Epithelial cell of proximal tubule (primary cell): ENCODE measurements around the gene PROZ. TPM values are rescaled to one million over a fixed set of nuclear protein-coding genes. Genes with fewer than 3 reads are reported as not detected.

ENCODE experiments used
- DNase-seq: peaks from one replicate; pipeline ENCODE4 v3.0.0-alpha.2; 2011; ENCODE audit warnings: low read depth
- H3K4me3 ChIP-seq: 2 replicates; pipeline ENCODE4 v1.5.1; 2011; ENCODE audit warnings: low read depth, mild to moderate bottlenecking, low read length
- total RNA-seq: library from RNA; depleted of rRNA; stranded (reverse); fragments of >200 nt; gene quantifications from 2 replicates; pipeline ENCODE4 v1.2.3, GENCODE V29; 2015
- TF ChIP-seq, protein P1 (sequence below): conservative IDR thresholded peaks from 2 replicates; pipeline ENCODE4 v1.5.1; 2012; ENCODE audit warnings: low read depth, mild to moderate bottlenecking, low read length

Gene PROZ
- total RNA-seq, 1 donor from 2014 or later, result not detected

DNA sequence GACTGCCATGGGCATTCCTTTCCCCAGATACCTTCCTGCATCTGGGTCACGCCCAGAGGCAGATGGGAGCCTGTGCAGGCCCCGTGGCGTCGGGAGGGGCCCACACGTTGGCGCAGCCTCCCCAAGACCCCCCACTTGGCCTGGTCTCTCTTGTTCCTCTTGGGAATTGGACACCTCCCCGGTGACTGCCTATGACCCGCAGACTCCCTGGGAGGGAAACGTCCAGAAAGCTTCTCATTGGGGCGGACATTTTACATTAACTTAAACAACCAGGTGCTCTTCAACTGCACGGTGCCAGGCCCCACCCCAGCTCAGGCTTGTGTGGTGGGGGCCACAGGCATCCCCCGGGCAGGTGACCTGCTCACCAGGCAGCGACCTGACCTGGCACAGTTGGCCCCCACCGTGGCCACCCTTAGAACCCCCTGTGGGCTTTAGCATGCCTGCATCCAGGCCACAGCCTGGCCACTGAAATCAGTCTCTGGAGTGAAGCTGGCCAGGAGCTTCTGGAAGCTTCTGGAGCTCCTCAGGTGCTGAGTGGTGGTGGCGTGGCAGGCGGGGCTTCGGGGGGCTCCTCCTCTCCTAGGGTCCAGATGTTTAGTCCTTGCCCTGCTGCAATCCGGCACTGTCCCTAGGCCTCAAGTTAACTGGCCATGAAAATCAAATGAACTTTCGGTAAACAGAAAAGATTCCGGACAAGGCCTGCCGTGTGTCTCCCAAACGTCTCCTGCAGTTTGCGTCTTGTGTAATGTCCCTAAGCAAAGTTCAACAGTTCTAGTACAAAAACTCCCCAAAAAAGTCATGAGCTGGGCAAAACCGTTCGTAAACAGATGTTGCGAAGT lies 8.5 kb upstream of the PROZ start:
- TF ChIP-seq, protein P1, sequence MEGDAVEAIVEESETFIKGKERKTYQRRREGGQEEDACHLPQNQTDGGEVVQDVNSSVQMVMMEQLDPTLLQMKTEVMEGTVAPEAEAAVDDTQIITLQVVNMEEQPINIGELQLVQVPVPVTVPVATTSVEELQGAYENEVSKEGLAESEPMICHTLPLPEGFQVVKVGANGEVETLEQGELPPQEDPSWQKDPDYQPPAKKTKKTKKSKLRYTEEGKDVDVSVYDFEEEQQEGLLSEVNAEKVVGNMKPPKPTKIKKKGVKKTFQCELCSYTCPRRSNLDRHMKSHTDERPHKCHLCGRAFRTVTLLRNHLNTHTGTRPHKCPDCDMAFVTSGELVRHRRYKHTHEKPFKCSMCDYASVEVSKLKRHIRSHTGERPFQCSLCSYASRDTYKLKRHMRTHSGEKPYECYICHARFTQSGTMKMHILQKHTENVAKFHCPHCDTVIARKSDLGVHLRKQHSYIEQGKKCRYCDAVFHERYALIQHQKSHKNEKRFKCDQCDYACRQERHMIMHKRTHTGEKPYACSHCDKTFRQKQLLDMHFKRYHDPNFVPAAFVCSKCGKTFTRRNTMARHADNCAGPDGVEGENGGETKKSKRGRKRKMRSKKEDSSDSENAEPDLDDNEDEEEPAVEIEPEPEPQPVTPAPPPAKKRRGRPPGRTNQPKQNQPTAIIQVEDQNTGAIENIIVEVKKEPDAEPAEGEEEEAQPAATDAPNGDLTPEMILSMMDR, result no peak

DNA sequence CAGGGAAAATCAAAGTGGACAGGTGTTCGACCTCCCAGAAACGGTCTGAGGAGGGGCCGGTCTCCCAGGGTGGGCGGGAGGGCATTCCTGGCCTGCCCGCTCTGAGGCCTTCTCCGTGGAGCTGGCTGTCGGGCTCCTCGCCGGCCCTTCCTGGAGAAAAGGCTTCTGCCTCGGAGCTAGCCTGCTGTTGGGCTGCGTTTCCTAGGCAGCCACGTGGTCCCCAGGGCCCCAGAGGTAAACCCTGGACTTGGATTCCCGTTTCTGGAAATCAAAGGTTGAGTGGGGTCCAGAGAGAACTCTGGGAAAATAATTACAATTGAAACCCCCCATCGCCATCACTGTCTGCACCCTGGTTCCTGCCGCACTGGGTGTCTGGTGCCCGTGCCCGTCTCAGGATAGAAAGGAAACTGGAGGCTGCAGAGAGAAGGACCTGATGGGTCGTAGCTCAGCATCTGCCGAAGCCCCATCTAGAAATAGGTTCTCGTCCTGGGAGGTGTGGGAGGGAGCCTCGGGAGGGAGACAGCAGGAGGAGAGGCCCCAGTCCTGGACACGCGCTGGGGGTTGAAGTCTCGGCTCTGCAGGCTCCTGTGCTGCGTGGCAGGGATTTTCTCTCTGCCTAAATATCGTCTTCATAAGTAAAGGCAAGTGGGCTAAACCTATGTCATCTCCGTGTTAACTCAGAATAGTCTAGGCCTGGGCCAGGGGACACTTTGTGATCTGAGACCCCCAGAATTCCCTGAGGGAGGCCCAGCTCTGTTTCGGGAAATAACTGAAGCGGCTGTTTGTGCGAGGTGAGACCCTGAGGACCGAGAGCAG lies 7.7 kb upstream of the PROZ start:
- TF ChIP-seq, protein P1, result no peak
- no peak for DNase-seq

More for the DNA sequence above, 8.5 kb upstream of the PROZ start:
- no peak overlapping the region for H3K4me3 ChIP-seq
- no peak for DNase-seq

DNA sequence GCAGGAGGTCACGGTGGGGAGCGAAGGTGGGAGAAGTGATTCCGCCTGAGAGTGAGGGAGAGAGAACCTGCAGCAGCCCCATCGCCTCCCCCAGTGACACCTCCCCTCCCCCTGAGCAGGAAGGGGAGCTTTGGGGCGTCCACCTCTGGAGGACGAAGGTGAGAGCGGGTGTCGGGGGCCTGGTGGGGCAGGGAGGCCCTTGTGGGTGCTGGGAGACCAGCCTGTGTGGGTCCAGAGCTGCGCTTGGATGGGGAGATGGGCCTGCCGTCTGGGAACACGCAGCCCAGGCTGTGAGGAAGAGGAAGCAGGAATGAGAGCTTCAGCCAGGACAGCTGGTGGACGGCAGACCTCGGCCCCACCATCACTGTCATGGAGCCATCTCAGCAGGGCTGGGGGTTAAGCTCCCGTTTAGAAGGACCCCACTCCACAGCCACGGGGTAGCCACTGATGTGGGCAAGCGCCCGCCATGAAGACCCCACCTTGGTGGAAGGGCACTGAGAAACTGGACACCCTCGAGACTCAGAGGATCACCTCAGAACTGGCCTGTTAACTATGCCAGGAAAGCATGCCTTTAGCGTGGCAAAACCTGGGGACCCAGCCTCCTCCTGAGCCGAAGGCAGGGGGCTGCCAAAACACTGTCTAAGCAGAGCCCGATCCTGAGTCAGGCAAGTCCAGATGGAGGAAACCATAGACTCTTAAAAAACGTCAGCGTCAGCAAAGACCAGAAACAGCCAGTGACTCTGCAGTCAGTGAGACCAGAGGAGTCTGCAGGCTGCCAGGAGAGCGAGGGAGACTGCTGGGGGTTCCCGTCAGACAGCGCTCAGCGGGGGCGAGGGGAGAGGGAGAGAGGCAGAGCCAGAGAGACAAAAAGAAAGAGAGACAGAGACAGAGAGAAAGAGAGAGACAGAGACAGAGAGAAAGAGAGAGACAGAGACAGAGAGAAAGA lies 6.4 kb upstream of the PROZ start:
- DNase-seq, result no peak

More for the DNA sequence above, 7.7 kb upstream of the PROZ start:
- H3K4me3 ChIP-seq, result no peak overlapping the region

DNA sequence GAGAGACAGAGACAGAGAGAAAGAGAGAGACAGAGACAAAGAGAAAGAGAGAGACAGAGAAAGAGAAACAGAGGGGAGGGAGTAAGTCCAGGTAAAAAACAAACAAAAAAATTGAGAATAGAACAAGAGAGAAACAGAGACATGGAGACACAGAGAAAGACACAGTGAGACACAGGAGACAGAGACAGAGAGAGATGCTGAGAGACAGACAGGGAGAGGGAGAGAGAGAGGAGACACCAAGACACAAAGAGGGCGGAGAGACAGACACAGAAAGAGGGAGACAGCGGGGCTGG lies 5.8 kb upstream of the PROZ start:
- DNase-seq, result no peak
- peak overlapping the region; percentile 46 for H3K4me3 ChIP-seq
- TF ChIP-seq, protein P1, result no peak

More for the DNA sequence above, 6.4 kb upstream of the PROZ start:
- TF ChIP-seq, protein P1, result no peak
- no peak overlapping the region for H3K4me3 ChIP-seq

DNA sequence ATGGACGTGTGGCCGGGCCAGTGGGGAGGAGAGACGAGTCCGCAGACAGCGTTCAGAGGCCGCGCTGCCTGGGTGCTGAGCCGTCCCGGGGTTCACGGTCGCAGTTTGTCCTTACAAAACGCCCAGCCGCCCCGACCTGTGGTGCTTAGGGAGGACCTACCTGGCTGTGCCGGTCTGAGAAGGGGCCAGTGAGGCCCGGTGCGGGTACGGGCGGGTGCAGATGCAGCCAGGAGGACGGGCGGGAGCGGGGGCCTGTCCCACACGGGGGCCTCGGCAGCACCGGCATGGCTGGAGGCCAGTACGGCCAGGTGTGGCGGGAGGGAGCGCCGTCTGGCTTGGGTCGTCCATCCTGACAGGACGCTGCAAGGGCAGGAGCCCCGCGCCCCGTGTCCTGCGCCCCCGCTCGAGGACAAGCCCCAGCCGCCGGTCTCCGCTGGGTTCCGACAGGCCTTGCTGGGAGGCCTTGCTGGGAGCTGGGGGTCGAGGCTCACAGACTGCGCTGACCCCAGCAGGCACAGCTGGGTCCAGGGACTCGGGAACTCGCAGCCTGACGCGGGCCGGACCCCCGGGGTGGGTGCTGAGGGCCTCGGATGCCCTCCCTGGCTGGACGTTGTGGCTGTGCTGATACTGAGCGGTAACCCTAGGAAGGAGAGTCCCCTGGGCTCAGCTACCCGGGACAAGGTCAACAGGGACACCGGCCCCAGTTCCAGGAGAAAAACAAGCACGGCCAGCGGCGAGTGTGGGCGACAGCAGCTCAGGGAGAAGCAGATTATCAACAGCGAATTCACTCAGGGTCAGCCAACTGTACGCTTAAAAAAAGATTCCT lies 5.3 kb upstream of the PROZ start:
- TF ChIP-seq, protein P1, result no peak
- peak overlapping the region; percentile 46 for H3K4me3 ChIP-seq
- no peak for DNase-seq
